Measurements from ENCODE around the gene RGS6. TPM values are rescaled to one million over a fixed set of nuclear protein-coding genes. Genes with fewer than 3 reads are reported as not detected.

Gene RGS6
- total RNA-seq, 2 donors from 2014 or later = 1.4 to 4.7 TPM

- TF ChIP-seq, protein P1, sequence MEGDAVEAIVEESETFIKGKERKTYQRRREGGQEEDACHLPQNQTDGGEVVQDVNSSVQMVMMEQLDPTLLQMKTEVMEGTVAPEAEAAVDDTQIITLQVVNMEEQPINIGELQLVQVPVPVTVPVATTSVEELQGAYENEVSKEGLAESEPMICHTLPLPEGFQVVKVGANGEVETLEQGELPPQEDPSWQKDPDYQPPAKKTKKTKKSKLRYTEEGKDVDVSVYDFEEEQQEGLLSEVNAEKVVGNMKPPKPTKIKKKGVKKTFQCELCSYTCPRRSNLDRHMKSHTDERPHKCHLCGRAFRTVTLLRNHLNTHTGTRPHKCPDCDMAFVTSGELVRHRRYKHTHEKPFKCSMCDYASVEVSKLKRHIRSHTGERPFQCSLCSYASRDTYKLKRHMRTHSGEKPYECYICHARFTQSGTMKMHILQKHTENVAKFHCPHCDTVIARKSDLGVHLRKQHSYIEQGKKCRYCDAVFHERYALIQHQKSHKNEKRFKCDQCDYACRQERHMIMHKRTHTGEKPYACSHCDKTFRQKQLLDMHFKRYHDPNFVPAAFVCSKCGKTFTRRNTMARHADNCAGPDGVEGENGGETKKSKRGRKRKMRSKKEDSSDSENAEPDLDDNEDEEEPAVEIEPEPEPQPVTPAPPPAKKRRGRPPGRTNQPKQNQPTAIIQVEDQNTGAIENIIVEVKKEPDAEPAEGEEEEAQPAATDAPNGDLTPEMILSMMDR (IDR thresholded peaks at IDR 0.05) = no peak
- Histone ChIP-seq H3K4me1 (ENCODE audit: control insufficient read depth in 1 of 2, low read depth in 2 of 2) (no peaks in the 10 kb centered on the region), H3K4me3 (no peak overlapping the region)
Measured at GRCh38 chr14:72017290-72017689, 85.1 kb downstream of the RGS6 start.

DNA sequence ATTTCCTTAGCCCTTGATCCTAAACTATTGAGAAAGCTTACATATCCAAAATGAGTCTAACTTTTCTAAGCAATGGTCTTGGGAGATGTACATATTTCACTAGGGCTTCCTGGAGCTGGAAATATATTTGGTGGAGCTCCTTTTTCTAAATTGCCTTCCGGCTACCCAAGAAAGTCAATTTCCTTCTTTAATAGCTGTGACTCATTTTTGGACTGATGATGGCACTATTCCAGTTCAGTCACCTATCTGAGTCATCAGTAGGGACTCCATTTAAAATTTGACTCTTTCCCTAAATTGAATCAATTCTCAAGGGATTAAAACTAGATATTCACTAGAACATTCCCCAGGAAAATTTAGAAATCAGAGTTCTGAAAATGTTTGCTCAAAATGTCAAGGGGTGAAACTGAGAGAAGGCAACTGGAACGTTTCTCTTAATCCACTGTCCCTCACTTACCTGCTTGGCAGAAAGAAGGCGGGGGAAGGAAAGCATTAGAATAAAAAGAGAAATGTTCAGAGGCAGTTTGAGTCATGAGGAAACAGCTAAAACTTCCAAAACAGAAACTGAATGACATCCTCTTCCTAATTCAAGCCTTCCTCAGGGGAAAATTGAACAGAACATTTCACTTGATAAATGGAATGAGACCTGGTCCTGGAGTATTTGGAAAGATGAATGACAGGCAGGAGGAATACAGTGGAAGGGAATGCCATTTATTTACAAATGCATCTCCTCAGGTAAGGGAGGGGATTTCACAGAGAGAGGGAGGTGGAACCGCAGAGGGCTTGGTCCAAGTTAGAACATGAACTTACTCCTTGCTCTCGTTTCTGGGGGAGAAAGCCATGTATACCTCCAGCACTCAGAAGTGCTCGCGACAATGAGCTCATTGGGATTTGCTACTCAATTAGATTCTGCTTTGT lies 91.2 kb downstream of the RGS6 start:
- H3K4me3 ChIP-seq = no peak overlapping the region
- TF ChIP-seq, protein P1 (IDR thresholded peaks at IDR 0.05) = no peak
- no peaks in the 10 kb centered on the region for H3K36me3 ChIP-seq
- H3K27me3 ChIP-seq (replicated peaks; ENCODE audit: insufficient read depth) = no peaks in the 10 kb centered on the region
- H3K4me1 ChIP-seq (ENCODE audit: control insufficient read depth in 1 of 2, low read depth in 2 of 2) = no peaks in the 10 kb centered on the region
- H3K27ac ChIP-seq = no peak overlapping the region
- no peaks in the 10 kb centered on the region for H3K9me3 ChIP-seq
- ATAC-seq (ENCODE audit: insufficient number of reproducible peaks, low FRiP score, low read depth) = no peak
- no peak for DNase-seq (ENCODE audit: low spot score)

More at GRCh38 chr14:72017290-72017689, 85.1 kb downstream of the RGS6 start:
- no peaks in the 10 kb centered on the region for H3K36me3 ChIP-seq
- H3K9me3 ChIP-seq = no peaks in the 10 kb centered on the region
- DNase-seq (ENCODE audit: low spot score) = no peak
- no peak overlapping the region for H3K27ac ChIP-seq
- H3K27me3 ChIP-seq (replicated peaks; ENCODE audit: insufficient read depth) = no peaks in the 10 kb centered on the region
- ATAC-seq (ENCODE audit: insufficient number of reproducible peaks, low FRiP score, low read depth) = no peak

GRCh38 chr14:72024043-72024407 lies 91.8 kb downstream of the RGS6 start:
- no peak for ATAC-seq (ENCODE audit: insufficient number of reproducible peaks, low FRiP score, low read depth)
- Histone ChIP-seq H3K27me3 (replicated peaks; ENCODE audit: insufficient read depth) (no peaks in the 10 kb centered on the region), H3K4me3 (no peak overlapping the region), H3K4me1 (ENCODE audit: control insufficient read depth in 1 of 2, low read depth in 2 of 2) (no peaks in the 10 kb centered on the region), H3K36me3 (no peaks in the 10 kb centered on the region), H3K9me3 (no peaks in the 10 kb centered on the region), H3K27ac (no peak overlapping the region)
- DNase-seq (ENCODE audit: low spot score) = no peak
- TF ChIP-seq, protein P1 (IDR thresholded peaks at IDR 0.05) = peak; percentile 61

- no peak overlapping the region for H3K27ac ChIP-seq
- DNase-seq (ENCODE audit: low spot score) (no peak), ATAC-seq (ENCODE audit: insufficient number of reproducible peaks, low FRiP score, low read depth) (no peak)
- H3K4me1 ChIP-seq (ENCODE audit: control insufficient read depth in 1 of 2, low read depth in 2 of 2) = no peaks in the 10 kb centered on the region
- H3K9me3 ChIP-seq = no peaks in the 10 kb centered on the region
- H3K4me3 ChIP-seq = no peak overlapping the region
- TF ChIP-seq, protein P1 (IDR thresholded peaks at IDR 0.05) = no peak
- H3K36me3 ChIP-seq = no peaks in the 10 kb centered on the region
- no peaks in the 10 kb centered on the region for H3K27me3 ChIP-seq (replicated peaks; ENCODE audit: insufficient read depth)
Measured at GRCh38 chr14:72024504-72024903, 92.3 kb downstream of the RGS6 start.

DNA sequence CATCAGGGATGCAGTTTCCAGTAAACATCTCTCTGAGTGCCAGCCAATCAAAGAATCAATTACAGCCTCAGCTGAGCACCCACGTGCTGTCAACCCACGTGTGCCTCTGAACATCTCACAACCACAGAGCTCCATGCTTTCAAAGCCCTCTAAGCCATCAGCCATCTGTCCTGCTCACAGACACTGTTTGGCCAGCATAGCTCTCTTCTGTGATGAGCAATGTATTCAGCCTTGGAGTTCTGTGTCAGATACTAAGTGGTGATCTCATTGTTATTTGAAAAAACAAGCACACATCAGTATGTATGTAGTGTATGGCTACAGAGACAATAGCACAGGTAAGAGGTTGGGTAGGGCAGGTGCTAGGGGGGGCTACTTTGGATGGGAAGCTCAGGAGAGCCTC lies 94.3 kb downstream of the RGS6 start:
- Histone ChIP-seq H3K36me3 (no peaks in the 10 kb centered on the region), H3K4me3 (no peak overlapping the region), H3K27me3 (replicated peaks; ENCODE audit: insufficient read depth) (no peaks in the 10 kb centered on the region), H3K9me3 (no peaks in the 10 kb centered on the region), H3K27ac (no peak overlapping the region), H3K4me1 (ENCODE audit: control insufficient read depth in 1 of 2, low read depth in 2 of 2) (no peaks in the 10 kb centered on the region)
- ATAC-seq (ENCODE audit: insufficient number of reproducible peaks, low FRiP score, low read depth) (no peak), DNase-seq (ENCODE audit: low spot score) (no peak)
- TF ChIP-seq, protein P1 (IDR thresholded peaks at IDR 0.05) = no peak
